GM18868 (cell line): ENCODE measurements around the gene DRC3.

Experiments
- ATAC-seq: cut with Tn5 transposase; IDR thresholded peaks from one replicate; pipeline ENCODE4 v1.9.1; 2021; ENCODE audit warnings: mild to moderate bottlenecking, moderate library complexity; ENCODE audit not compliant: unreplicated experiment

Gene DRC3

DNA sequence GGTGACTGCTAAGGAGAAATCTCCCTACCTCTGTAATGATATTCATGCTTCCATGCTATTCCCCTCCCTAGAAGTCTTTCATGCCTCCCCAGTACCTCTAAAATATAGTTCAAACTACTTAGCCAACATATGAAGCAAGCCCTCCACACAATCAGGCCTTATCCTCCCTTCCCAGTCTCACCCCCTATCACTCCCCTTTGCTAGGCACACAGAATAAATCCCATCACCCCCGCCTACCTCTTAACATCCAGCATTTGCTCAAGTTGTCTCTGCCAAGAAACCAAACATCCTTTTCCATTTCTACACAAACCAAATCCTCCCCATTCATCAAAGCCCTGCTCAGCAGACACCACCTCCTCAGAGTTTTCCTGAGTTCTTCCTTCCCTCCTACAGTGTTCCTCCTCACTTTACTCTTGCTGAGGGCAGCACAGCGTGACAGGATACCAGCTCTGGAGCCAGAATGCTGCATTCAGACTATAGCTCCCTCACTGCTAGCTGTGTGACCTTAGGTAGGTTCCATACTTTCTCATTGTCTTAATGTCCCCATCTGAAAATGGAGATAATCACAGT, 7.4 kb upstream of the DRC3 start:
- ATAC-seq, result no peak

DNA sequence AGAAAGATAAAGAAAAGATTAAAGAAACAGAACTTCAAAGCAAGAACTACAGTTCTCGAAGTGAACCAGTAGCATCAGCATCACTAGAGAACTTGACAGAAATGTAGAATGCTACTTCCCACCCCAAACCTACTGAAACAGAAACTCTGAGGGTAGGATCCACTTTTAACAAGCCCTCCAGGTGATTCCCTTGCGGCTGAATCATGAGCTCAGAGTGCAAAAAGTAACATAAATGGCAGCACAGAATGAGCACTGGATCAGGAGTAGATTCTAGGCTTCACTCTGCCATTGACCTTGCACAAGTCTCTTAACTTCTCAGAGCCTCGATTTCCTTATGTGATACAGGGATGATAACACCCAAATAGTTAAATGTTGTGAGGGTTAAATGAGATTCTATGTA, 6.3 kb upstream of the DRC3 start:
- no peak for ATAC-seq

DNA sequence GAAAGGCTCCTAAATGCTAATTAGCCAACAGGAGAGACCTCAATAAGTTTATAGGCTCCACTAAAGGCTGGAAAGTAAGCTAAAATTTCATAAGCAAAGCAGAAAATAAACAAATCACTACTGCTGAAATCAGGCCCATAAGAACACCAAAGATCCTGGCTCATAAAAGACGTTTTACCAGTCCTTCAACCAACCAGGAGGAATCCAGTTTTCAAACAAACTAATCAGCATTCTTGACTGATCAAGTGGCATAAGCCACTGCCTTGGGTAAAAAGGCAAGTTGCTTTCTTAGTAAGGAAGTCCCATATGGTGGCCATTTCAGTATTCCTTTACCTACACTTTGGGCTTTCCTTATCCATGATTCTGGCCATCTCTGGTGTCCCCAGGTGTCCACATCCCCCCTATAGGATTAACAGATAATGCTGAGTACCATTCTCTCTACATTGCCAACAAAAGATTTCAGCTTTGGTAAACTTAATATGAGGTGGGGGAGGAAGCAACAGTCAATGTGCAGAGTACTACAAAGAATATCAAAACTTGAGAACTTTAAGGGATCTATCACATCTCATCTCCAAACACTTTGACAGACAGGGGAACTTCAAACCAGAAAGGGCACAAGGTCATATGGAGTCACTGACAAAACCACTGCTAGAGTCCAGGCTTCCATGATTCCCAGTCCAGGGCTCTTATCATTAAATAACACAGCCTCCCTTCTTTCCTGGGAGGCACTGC, 1.8 kb upstream of the DRC3 start:
- ATAC-seq, result no peak

DNA sequence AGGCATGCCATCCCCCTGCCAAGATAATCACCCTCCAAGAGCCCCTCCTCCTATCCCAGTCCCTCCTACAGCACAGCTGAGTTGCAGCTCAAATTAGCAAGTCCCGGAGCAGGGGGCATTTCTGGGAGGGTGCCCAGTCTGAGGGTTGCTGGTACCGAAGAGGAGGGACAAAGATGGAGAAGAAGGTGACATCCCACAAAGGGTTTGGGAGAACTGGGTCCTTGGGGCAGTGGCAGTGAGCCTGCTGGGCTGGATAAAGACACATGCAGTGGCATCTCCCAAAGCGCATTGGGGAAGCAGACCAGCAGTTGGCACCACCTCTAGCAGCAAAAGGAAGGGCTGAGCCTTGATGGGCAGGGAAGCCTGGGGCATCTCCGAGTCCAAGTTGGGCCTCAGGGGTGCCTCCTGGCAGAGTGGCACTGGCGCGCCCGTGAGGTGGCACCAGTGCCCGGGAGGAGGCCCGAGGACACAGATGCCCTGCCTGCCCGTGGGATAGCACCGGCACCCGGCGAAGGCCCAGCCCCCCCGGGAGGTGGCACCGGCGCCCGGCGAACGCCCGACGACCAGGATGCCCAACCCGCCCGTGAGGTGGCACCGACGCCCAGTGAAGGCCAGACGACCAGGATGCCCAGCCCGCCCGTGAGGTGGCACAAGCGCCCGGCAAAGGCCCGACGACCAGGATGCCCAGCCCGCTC, 1.1 kb upstream of the DRC3 start:
- no peak for ATAC-seq

DNA sequence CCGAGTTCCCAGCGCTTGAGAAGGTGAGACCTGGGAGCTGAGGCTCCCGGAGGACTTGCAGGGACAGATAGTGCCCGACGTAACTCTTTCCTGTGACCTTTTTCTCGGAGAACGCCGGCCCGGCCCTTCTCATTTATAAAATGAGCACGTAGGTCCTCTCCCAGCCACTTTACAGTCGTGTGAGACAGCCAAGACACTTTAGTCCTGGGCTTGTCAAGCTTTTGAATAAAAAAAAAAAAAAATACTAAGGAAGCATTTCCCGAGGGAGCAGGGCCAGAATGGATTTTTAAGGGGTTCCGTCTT, 241 bp downstream of the DRC3 start:
- ATAC-seq, result no peak

DNA sequence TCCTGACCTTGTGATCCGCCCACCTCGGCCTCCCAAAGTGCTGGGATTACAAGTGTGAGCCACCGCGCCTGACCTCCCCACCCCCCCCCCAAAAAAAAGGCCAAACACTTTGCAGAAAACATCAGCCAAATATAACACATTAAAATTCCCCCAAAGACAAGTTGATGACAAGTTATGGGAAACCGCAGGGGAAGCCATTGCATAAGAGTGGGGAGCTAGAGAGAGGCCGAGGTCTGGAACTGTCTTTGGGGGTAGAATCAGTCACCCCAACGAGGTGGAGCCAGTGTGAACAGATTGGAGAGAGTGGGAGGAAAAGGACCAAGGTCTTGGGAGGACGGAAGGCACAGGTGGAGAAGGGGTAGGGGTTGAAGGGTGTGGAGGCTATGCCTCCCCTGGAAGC, 2.8 kb downstream of the DRC3 start:
- no peak for ATAC-seq

DNA sequence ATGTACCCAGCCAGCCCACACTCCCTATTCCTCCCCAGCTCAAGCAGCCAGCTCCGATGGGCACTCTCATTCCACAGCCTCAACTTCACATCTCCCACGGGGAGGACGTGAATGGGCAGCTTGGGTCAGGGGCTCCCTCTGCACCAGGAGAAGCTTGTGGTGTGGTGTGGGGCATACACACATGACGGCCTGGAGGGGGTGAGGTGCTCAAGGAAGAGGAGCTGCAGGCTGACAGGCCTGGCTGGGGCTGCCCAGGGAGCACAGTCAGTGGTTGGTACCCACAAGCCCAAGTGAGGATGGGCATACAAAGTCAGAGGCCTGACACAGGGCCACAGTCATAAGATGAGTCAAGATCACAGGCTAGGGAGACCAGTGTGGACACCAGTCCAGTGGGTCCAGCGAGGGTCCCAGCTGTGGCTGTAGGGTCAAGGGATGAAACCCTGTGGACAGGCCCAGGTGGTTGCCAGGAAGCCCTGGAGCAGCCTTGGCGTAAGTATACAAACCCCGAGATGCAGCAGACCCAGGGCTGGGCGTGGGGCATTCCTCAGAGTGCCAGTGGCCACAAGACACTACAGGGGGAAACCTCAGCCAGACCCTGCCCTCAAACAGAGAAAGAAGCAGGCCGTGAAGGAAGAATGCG, 4.4 kb downstream of the DRC3 start:
- no peak for ATAC-seq

DNA sequence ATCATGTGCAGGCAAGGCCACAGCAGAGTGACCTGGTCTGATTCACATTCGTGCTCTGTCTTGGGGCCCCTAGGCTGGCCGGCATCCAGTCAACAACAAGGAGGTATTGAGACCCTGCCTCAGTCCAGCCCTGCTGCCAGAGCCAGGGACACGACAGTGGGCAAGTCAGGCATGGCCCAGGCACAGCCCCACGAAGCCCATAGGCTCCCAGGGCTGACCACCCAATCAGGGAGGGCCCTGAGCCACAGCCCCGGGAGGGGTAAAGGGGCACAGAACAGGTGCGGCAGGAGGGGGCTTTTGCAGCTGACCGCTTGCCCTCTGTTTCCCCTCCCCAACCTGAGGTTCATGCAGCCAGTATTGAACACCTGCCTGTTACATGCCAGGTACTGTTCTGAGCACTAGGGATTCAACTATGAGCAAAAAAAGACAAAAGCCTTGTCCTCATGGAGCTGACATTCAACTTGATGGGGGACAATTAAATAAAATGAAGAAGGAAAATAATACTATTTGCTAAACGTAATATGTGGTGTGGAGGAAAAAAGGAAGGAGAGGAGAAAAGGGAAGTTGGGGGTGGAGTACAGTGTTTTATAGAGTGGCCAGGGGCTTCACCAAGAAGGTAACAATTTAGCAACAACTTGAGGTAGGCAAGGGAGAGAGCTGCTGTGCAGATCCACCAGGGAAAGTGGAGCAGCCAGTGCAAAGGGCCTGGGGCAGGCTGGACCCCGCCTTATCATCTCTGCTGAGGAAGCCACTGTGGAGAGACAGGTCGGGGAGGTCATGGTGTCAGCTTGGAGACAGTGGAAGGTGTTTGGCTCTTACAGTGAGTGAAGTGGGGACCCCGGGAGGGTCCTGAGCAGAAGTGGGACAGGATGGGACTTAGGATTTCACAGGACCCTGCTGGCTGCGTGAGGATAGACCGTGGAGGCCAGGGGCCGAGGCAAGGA, 6.1 kb downstream of the DRC3 start:
- ATAC-seq, result no peak

DNA sequence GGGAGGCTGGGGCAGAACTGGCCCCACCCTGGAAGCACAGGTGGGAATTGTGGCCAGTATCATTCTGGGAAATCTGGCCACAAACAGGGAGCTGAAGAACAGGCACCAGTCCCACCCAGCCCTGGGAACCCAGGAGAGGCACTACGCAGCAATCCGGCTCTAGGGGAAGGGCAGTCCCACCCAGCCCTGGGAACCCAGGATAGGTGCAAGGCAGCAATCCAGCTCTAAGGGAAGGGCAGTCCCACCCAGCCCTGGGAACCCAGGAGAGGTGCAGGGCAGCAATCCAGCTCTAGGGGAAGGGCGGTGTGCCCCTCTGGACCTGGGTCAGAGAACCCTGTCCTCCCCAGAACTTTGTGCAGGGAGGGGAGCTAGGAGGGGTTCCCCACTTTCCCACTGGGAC, 7.1 kb downstream of the DRC3 start:
- ATAC-seq, result no peak

DNA sequence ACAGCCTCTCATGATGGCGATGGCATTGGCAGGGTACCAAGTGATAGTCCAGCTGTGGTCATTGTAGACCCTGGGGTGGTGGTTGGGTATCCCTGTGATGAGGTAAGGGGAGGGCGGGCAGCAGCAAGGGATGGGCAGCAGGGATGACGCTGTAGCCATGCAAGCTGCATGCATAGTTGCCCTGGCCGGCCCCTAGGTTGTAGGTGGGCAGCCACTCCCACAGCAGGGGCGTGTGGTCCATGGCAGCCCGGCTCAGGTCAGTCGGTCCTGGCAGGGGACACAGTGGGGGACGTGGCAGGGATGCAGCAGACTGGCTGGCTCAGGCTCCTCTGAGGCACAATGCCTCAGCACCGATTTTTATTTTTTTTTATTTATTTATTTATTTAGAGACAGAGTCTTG, 8.7 kb downstream of the DRC3 start:
- ATAC-seq, result no peak

DNA sequence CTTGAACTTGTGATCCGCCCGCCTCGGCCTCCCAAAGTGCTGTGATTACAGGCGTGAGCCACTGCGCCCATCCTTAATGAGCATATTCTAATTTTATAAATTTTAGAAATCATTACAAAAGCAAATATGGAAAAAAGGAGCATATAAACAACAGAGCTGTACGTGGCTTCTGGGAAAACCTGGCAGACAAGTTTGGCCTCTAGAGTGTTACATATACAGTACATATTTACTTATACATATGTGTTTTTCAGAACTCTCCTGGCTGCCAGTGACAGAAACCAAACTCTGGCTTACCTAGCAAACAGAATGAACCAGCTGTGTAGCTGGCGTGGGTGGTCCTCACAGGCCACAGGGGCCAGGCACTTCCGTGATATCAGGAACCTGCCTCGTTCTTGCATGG, 10.1 kb downstream of the DRC3 start:
- no peak for ATAC-seq

DNA sequence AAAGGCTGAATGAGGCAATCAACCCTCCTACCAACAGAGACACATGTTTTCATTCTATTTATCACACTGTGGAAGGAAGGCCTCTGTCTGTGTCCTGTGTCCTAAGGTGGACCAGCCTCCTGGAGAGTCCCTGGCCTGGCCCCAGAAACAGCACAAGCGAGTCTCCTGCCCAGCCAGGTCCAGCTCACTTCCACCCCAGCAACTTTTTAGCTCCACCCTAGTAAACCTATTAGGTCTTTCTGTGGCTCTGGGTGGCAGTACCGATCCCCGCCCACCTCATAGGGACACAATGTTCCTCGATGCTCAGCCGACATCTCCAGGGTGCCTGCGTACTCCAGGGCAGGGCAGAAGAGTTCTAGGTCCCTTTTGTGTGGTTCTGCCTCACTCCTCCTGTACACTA, 10.7 kb downstream of the DRC3 start:
- no peak for ATAC-seq

DNA sequence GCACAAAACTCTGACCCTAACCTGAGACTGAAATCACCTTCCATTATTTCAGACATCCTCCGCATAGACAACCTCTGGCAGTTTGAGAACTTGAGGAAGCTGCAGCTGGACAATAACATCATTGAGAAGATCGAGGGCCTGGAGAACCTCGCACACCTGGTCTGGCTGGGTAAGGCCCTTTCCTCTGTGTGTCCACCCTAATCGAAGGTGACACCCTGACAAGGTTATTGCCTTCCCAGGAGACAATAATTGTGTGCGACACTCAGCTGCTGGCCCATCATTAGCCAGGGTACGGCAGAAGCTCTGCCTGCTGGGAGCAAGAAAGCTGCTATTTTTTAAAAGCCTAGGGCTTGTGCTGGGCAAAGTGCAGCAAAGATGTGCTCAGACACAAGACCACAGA, 11.1 kb downstream of the DRC3 start:
- no peak for ATAC-seq

DNA sequence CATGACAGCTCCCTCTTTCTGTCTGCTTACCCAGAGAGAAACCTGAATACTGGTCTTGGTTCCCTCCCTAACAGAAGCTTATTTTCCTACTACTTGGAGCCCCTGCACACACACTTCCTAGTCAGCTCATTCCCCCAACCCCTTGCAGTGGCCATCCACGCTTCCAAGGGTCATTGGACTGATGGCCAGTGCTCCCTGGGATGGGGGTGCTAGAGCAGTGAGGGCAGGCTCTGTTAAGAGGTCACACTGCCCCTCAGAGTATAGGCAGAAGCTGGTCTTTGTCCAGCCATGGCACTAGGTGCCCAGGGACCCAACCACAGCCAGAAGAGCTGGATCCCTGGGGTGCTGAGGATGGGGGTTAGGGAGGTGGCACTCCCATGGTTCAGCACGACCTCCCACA, 12.5 kb downstream of the DRC3 start:
- ATAC-seq, result no peak

DNA sequence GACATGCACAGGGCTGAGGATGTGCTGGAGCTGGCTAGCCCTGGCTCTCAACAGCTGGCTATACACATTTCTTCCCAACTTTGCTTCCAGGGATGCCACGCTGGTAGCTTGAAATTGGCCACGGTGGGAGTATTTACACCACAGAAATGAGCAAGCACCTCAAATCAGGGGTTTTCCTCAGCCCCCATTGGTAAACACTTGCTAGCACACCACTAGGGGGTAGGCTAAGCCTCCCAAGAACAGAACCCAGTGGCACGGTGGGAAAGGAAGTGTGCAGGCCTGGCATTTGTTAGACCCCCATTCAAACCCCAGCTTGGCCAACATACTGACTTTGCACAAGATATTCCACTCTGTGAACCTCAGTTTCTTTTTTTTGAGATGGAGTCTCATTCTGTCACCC, 12.9 kb downstream of the DRC3 start:
- no peak for ATAC-seq

DNA sequence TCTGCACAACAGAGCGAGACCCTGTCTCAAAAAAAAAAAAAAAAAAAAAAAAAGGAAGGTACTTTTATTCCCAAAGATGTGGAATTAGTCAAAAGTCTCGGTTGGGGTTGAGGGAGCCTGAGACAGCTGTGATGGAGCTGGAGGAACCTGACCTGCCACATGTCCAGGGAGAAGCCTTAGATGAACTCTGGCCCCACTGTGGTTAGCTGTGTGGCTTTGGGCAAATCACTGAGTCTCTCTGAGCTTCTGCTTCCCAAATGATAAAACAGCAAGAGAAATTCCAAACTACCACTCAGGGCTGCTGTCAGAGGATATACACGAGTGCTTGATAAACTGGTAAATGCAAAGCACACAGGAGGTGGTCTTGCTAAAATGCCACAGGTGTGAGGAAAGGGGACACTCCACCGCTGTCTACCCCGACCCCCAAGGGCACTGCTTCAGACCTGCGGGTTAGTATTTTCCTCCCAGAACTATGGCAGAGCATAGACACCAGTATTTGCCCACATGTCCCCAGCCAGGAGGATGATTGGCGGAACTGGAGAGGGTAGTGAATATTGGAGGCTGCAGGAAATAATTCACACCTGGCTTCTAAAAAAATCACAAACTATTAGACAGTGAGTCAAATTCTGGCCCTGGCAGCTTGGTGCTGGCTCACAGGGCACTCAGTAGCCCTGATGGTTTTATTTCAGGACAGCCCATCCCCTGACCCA, 14.7 kb downstream of the DRC3 start:
- ATAC-seq, result no peak

DNA sequence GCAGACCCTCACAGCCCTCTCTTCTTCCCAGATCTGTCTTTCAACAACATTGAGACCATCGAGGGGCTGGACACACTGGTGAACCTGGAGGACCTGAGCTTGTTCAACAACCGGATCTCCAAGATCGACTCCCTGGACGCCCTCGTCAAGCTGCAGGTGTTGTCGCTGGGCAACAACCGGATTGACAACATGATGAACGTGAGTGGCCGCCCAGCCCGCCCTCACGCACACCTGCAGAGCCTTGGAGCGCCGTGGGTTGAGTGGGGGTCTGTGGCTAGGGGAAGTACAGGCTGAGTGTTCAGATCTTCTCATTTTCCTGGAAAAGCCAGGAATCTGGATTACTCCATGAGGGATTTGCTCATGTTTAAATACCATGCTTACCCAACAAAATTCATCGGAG, 15.2 kb downstream of the DRC3 start:
- ATAC-seq, result no peak

DNA sequence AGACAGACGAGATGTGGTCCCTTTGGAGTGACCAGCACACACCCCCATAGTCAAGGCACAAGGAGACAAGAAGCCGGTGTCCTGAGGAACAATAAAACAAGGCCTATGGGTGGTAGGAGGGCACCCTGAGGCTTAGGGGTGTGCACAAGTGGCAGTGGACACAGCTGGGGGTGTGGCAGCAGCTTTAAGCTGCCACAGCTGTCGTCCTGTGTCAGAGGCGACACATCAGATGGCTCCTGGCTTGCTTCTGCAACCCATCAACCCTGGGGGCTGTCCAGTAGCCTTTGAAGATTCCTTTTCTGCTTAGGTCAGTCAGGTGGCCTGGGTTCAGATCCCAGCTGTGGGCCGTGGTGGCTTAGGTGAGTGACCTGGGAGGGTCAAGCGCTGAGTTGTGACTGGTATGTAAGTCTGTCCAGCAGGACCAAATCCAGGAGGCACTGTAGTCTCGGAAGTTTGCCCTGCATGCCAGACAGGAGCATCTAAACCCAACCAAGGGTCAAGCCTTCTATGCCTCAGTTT, 15.8 kb downstream of the DRC3 start:
- ATAC-seq, result no peak

DNA sequence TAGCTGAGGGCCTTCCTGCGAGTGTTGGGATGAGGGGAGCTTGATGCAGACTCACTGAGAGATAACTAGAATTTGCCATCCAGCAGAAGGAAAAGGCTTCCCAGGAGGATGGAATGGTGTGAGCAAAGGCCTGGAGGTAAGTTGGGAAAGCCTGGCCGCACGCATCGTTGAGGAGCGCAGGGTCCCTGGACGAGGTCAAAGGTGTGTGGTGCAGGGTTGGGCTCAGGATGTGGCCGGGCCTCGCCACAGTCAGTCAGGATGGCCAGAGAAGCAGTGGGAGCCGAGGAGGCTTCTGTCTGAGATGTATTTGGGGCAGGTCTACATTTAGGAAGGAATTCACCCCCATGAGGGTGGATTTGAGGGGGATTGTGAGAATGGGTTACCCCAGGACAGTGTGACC, 16.4 kb downstream of the DRC3 start:
- no peak for ATAC-seq

DNA sequence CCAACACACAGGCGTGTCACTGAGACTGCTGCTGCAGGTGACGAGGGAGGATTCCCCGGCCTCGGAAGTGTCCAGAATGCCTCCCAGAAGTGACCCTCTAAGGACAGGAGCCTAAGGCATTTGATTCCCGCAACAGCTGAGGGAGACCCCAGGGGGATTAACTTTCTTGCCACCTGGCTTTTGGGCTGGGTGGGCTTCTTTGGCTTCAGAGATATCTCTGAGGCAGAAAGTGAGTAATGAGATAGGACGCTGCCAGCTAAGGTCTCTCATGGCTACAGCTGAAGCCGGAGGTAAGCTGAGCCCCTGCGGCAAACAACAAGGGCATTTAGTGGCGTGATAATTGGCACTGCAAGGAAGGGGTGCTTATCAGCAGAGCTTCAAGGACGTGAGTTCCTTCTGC, 17.0 kb downstream of the DRC3 start:
- no peak for ATAC-seq
